GM19438 (cell line): ENCODE measurements around the gene SPTAN1.
A peak's percentile ranks its signal among the peaks of the same experiment; 100 is the strongest.
"Not testable (repeated sequence)": the region's sequence is repeated elsewhere in the genome, so short reads cannot be mapped to it uniquely, and the experiment has no call there.

Source experiments
- ATAC-seq: cut with Tn5 transposase; IDR thresholded peaks from one replicate; pipeline ENCODE4 v1.9.1; 2021; ENCODE audit warnings: low read depth; ENCODE audit not compliant: unreplicated experiment

The SPTAN1 gene

DNA sequence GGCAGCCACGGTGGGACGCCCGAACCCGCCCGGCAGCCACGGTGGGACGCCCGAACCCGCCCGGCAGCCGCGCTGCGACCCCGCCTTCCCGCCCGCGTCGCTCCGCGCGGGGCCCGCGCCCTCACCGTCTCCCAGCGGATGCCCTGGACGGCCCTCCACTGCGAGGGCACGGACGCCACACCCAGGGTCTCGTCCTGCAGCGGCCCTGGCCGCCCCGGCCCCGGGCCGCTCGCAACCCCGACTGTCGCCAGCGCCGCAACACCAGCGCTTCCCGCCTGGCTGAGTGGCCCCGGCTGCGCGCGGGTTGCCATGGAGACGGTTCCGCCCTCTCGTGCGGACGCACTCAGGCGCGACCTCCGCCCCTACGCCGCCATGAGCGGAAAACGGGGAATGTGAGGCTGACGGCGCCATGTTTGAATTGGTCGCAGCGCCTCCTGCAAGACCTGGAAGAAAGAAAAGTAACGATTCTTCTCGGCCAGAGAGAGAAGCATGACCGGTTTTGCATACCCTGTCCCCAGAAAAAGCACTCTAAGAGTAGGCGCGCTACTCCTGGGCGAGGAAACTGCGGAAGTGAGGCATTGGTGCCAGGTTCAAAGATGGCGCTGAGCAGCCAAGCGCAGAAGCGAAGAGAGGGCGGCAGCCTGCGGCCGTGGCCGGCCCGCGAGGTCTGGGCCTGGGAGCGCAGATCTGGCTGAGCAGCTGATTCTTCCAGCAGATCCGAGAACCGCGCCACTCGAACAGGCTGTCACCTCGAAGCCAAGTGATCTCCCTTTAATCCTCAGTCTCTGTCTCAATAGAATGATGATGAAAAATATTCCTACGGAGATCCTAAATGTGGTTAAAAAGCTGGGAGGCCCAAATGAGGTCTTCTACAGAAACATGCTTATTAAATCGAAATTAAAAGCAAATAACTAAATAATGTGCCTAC lies 104.3 kb downstream of the SPTAN1 start, which contains the start of gene DYNC2I2:
TSS of gene DYNC2I2 (minus strand) at position 432 of the 928 bp plus-strand sequence. CDS start at position 311, 121 bp downstream.
- peak; percentile 62 for ATAC-seq

GRCh38 chr9:128657344-128657704 lies 104.9 kb downstream of the SPTAN1 start:
- no peak for ATAC-seq

DNA sequence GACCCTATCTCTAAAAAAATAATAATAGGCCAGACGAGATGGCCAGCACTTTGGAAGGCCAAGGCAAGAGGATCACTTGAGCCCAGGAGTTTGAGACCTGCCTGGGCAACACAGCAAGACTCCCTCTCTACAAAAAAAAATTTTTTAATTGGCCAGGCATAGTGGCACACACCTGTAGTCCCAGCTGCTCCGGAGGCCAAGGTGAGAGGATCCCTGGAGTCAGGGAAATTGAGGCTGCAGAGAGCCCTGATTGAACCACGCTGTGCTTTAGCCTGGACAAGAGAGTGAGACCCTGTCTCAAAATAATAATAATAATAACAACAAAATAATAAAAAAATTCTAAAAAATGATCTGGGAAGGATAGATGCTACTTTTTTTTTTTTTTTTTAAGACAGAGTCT lies 105.4 kb downstream of the SPTAN1 start:
- ATAC-seq: no peak

- ATAC-seq: not testable (repeated sequence)
Observed at GRCh38 chr9:128666481-128666941, 114.1 kb downstream of the SPTAN1 start.

GRCh38 chr9:128669786-128670185 lies 117.4 kb downstream of the SPTAN1 start:
- ATAC-seq: no peak

DNA sequence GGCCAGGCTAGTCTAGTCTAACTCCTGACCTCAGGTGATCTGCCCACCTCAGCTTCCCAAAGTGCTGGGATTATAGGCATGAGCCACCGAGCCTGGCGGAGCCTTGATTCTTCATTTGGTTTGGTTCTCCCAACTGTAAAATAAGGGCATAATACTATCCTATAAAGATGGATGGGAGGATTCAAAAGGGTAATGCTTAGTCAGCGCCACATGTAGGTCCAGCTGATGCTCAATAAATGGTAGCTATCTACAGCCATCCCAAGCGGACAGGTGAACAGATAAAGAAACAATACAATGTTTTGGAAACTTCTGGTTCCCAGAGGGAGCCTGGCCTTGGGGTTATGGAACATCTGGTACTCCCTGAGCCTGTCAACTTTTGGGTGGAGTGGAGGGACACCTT lies 123.0 kb downstream of the SPTAN1 start:
- no peak for ATAC-seq

DNA sequence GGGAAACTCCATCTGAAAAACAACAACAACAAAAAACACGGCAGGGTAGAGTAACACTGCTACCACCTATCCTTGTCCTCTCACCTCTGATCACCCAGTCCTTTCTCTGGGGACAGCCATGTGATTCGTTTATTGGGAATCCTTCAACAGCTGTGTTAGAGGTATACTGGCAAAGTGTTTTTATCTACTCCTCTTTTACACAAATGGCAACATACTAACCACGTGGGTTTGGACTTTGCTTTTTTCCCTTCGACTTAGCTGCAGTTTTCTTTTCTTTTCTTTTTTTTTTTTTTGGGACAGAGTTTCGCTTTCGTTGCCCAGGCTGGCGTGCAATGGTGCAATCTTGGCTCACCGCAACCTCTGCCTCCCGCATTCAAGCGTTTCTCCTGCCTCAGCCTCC lies 125.4 kb downstream of the SPTAN1 start:
- ATAC-seq: no peak
